NCI-H2227 treated with DMSO at 0.1 percent for 48 hours (cell line): ENCODE data around the gene ETV1.

Source experiments
- DNase-seq: peaks from one replicate; lab custom pipeline; 2025; lab: John Stamatoyannopoulos, UW

ETV1 gene

DNA sequence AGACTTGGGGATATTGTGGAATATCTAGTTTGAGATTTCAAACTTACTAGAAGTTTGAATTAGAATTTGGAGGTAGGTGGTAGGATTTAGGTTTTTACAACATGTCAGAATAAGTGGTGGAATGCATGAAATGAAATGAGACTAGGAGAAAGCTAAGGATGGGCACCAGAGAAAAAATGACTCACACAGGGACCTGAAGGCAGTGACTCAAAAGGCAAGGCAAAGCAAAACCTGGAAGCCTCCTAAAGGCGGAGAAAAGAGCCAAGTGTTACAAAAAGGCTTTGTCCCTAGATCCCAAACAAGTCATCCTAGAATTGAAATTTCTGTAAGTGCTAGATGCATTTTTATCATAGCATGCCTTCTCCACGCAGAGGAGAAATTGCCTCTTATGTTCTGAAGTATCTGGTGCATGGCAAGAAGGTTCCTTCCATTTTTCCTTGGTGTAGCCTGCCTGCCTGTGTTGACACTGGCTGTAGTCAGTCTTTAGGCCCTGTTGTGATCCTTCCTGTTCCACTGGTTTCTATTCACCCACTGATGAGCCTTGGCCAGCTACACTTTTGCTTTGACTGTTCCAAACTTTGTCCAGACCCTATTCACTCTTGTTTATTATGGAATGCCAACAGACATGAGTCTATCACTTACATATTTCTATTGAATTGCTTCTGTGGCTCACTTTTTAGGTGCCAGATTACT is 109.3 kb downstream of the ETV1 start:
- DNase-seq: no peak

DNA sequence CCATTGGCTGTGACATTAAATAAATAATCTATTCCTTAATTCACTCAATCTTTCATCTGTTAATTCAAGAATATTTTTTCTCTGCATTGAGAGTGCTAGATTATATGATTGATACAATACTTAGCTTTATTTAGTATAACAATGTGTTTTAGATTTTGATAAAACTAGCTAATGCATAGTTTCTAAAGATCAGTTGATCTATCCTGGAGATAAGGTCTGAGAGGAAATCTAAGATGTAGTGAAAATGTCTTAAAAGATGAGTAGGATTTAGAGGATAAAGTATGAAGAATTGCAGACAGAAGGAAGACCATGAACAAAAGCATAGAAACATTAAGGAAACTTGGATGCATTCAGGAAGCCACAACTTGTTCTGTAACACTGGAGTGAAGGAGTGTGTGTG is 110.3 kb downstream of the ETV1 start:
- no peak for DNase-seq

DNA sequence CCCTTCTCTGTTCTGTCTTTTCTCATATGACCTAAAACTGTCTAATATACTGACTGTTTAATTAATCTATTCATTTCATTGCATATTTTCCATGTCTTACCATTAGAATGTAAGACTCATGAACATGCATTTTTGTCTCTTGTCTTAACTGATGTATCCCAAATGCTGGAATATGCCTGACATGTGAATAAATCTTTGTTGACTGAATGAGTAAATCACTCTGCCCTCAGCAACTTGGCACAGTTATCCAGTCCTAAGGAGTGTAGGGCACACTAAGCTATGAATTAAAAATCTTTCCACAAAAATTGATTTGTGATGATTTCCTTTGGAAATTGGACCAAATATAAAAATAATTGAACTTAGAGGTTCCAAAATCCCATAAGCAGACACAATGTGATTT is 111.3 kb downstream of the ETV1 start:
- no peak for DNase-seq

DNA sequence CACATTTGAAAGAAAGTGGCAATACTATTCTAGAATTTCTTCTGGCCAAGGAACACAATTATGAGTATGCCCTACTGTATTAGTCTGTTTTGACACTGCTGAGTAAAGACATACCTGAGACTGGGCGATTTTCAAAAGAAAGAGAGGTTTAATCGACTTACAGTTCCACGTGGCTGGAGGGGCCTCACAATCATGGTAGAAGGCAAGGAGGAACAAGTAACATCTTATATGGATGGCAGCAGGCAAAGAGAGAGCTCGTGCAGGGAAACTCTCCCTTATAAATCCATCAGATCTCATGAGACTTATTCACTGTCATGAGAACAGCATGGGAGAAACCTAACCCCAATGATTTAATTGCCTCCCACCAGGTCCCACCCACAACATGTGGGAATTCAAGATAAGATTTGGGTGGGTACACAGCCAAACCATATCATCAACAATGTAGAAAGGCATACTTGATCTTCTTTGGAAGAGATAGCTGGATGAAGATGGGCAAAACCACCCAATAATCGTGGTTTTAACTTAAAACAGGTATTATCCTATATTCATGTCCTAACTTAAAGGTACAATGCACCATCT is 113.9 kb downstream of the ETV1 start:
- DNase-seq: no peak

DNA sequence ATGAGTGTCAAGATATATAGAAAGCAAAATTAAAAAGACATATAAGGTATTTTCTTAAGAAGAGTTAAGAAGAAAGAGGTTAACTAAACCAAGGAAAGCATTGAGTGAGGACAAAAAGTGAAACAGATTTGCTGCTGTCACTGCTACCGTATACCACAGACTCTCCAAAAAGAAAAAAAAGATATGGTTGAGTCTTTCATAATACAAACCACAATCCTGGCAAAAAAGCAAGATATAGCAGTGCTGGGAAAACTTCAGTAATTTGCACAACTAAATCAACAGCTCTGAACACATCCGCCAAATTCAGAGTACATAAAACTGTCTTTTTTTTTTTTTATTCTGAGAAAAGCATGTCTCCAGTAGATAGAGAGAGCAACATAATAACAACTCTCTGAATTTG is 114.7 kb downstream of the ETV1 start:
- DNase-seq: no peak

DNA sequence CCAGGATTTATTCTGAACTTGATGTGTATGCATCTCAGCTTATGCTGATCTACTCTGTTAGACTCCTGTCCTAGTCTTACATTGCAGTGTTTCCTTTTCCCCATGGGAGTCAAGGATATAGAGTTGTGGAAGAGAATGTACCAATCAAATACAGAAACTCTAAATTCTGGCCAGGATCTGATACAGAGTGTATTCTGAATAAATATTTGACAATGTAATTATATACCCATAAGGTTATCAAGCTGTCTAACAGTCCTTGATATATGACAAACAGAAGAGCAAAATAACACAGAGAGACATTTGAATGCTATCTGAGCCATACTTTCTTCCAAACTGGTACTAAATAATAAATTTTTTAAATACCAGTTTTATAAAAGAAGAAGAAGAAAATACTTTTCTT is 116.8 kb downstream of the ETV1 start:
- no peak for DNase-seq

DNA sequence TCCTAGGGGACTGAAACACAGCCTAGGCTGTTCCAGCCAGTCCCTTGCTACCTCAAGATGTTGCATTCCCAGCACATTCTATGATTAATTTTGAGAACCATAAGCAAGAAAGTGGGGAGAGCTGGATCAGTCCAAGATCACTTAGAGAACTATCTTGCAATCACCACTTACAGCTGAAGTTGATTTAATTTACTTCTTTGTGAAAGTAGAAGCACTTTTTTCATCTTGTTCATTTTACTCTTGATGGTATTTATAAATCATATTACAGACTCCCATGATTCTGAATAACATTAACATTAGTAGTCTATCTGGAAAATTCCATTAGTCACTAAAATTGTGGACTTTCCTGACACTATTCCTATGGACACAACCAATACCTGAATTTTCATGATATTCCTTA is 118.5 kb downstream of the ETV1 start:
- no peak for DNase-seq

DNA sequence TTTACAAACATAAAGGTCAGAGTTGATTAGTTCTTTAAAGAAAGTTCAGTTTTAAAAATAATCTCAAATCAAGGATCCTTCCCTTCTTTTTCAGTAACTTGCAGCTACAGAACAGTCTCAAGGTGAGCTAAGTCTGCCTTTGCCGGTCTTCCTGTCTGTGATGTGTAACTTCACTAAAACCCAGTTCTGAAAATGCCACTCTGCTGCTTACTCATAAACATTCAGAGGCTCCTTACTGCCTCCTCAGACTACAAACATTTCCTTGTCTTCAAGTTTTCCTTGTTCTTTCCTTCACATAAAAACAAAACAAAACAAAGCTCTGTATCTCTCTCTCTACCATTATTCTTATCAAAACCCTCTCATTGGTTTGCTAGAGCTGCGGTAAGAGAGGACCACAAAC is 128.7 kb downstream of the ETV1 start:
- no peak for DNase-seq

DNA sequence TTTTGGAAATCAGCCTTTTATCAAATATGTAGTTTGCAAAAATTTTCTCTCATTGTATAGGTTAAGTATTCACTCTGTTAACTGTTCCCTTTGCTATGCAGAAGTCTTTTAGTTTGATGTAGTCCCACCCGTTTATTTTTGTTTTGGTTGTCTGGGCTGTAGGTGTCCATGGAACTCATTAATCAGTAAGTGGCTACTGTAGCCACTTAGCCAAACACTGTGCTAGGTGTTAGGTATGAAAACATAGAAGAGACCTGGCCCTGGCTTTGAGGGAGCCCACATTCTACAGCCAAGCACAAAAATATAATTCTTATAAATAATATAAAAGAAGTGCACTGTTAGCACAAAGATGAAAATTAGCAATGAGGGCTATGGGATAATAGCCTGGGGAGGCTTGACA is 133.5 kb downstream of the ETV1 start:
- DNase-seq: no peak

DNA sequence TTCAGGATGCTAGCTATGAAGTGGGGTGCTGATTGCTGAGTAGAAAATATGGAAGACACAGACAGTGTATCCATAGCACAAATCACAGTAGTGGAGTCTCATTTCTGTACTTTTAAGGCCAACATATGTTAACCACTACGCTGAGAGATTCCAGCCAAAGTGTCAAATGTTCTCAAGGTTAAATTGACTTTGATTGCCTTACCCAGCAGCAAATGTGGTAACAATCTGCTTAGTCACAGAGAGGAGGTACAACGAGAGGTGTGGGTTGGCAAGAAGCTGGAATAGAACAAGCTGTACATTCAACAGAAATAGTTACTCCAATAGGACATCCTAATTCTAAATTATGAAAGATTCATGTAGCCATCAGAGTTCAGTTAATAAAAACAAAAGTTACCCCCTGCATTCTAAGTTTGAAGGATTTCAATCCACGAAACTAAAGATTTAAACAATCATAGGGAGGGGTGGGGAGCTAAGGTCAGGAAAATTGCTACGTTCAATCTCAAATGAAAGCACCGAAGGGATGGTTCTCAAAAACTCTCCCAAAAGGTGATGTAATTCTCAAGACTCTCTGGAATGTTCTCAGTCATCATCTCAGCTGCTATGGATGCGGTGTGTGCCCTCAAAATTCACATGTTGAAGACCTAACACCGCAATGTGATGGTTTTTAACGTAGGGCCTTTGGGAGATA is 137.0 kb downstream of the ETV1 start:
- no peak for DNase-seq

DNA sequence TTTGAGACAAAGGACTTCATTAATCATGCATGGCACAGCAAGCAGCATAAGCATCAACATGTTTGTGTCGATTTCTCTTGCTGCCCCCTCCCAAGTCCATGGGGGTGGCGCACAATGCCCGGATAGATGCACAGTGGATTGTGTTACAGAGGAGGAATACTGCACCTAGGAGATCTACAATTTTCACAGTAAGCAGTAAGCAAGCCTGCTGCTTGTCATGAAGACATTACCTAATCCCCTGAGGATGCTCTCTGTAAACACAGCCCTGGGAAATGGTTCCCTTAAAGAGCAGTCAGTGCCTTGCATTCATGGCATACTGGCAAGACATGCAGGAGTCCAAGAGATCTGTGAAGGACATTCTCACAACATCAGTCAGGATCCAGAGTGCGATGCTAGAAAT is 137.7 kb downstream of the ETV1 start:
- peak; percentile 50 for DNase-seq

DNA sequence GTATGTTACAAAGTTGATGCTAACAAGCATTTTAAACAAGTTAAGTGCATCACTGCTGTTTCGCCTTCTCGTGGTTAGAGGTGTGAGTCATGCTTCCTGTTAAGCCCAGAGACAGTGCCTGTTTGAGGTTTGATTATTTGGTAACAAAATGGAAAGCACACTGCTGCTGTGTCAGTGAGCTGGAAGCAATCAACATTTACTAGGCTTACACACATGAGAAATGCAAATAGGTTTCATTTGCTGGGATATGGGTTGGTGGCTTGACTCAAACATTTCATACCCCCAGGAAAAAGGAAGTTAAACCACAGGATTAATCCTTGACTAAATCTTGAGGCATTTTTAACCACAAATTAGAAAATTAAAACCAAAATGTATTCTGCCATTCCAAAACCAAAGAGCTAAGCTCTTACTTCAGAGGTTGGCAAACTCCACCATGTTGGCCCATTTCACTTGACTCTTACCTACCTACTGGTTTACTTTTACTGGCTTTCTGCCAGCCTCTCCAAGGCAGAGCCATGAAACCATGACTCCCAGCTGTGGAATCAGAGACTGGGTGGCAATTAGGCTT is 139.2 kb downstream of the ETV1 start:
- peak; percentile 44 for DNase-seq

DNA sequence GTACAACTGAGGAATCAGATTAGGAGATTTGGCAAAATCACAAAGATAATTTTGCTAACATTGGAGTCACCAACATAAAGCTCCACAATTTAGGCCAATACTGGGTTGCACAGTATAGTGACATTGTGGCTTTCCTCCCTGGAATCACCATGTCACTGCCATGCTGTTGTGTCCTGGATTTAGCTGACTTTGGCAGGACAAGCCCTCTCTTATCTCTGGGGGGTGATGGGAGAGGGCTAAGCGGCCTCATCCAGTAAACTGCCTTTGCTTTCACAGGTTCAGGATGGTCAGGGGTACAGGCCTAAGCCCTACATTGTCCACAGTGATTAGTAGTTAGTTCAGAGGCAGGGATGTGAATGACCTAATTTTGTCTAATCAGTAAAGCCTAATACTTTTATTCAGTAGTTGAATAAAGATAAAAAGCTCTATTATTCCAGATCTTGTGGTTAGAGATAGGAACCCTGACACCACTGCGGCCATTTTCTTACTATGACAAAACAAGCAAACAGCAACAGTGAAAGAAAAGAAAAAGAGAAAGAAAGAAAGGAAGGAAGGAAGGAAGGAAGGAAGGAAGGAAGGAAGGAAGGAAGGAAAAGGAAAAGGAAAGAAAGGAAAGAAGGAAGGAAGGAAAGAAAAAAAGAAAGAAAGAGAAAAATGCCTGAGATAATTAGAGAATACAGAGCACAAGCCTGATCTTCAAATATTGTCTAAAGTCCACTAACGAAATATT is 140.1 kb downstream of the ETV1 start:
- DNase-seq: no peak

DNA sequence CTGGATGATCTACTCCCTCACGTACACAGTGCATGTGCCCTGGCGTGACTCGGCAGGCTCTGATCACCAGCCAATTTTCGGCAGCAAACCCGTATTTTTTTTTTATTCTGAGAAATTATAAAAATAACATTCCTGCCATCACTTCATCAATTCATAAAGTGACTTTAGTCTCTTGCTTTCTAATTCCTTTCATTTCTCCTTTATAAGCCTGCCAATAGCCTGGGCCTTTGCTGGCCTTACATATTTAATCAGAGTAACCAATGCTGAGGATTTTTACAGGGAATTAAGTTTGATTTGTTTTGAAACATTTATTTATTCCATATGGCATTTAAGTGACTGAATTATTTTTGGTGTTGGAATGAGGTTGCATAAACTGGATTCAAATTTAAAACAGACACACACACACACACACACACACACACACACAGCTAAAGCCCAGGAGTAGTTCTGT is 140.8 kb downstream of the ETV1 start:
- no peak for DNase-seq

DNA sequence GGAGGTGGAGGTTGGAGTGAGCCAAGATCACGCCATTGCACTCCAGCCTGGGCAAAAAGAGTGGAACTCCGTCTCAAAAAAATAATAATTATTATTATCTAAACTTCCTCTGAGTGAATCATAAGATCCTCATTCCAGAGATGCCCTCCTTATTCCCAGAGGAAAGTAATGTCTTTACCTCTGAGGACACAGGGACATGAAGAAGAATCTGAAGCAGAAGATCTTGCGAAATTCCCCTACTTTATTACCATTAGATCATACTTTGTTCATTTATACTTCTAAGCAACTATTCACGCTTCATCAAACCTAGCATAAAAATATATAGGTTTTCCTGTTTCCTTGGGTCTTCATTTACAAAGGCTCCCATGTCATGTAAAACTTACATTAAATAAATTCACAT is 143.1 kb downstream of the ETV1 start:
- DNase-seq: no peak

DNA sequence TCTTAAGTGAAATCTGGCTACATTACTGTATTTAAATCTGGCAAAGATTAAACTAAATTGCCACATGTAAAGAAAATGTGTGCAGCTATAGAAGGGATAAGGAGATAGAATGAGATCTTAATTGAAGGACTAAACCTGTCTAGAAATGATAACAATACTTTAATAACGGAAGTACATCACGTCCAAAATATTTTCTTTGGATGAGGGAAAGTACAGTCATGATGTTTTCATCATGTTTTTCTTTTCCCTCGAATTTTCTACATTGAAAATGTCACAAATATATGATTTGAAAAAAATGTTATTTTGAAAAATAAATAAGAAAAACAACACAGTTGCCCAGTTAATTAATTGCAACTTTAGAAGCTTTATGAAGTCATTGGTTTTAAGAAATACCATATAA is 143.9 kb downstream of the ETV1 start:
- DNase-seq: no peak

DNA sequence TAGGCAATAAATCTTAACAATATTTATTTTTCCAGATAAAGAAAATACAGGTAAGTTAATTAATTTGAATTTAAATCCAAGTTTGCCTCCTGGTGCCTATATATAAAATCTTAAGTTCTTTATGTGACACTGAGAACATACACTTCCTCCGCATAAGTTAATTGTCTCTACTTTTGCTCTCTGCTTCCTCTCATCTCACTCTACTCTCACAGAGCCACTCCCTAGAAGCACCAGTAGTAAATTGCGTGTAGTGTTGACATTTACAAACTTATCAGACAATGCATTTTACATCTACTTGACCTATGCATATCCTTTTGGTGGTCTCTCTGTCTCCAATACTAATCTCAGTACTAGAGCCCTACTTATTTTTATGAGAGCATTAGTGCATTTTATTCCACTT is 144.5 kb downstream of the ETV1 start:
- DNase-seq: no peak

DNA sequence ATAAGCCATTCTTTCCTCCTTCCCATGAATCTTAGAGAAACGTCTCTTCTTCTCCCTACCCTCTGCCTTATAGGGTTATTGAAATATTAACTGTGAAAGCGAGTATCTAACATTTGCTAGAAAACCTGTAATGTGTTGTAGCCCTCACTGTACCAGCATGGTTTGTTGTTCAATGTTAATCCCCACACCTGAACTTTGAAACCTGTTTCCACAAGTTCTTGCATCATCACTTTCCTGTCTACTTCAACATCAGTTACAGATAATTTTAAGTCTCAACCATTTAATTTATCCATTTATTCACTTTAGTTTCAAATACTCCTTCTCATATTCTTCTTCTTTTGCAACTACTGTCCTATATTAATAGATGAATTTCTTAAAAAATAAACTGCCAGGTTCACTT is 148.2 kb downstream of the ETV1 start:
- no peak for DNase-seq
